H9 (cell line): ENCODE measurements around the gene SNED1. TPM values are rescaled to one million over a fixed set of nuclear protein-coding genes. Genes with fewer than 3 reads are reported as not detected.

Source experiments
- DNase-seq: peaks from one replicate; pipeline ENCODE4 v3.0.0-alpha.2; 2017
- H2AFZ ChIP-seq: one replicate; pipeline ENCODE4 v1.6.1; 2013; ENCODE audit warnings: mild to moderate bottlenecking, low read length, control low read depth, moderate library complexity
- H2AK5ac ChIP-seq: 2 replicates; pipeline ENCODE4 v1.6.1; 2013; ENCODE audit warnings: low read length, control low read depth, mixed read lengths; ENCODE audit not compliant: insufficient read length
- H2BK120ac ChIP-seq: one replicate; pipeline ENCODE4 v1.6.1; 2013; ENCODE audit warnings: low read depth, mild to moderate bottlenecking, low read length, control low read depth, inconsistent platforms; ENCODE audit not compliant: poor library complexity, severe bottlenecking
- H2BK12ac ChIP-seq: 2 replicates; pipeline ENCODE4 v1.6.1; 2013; ENCODE audit warnings: low read length, control low read depth, mixed read lengths, low read depth; ENCODE audit not compliant: insufficient read length
- H2BK15ac ChIP-seq: 2 replicates; pipeline ENCODE4 v1.6.1; 2013; ENCODE audit warnings: low read depth, low read length, control low read depth
- H2BK20ac ChIP-seq: one replicate; pipeline ENCODE4 v1.6.1; 2013; ENCODE audit warnings: low read depth, mild to moderate bottlenecking, low read length, control low read depth, inconsistent platforms; ENCODE audit not compliant: poor library complexity, severe bottlenecking
- H2BK5ac ChIP-seq: 2 replicates; pipeline ENCODE4 v1.6.1; 2013; ENCODE audit warnings: low read length, control low read depth, mixed read lengths; ENCODE audit not compliant: insufficient read length
- H3K14ac ChIP-seq: 2 replicates; pipeline ENCODE4 v1.6.1; 2013; ENCODE audit warnings: low read length, control low read depth; ENCODE audit not compliant: insufficient read depth
- H3K18ac ChIP-seq: 2 replicates; pipeline ENCODE4 v1.6.1; 2013; ENCODE audit warnings: low read depth, mild to moderate bottlenecking, mixed read lengths, low read length, control low read depth; ENCODE audit not compliant: insufficient read length
- H3K23ac ChIP-seq: 2 replicates; pipeline ENCODE4 v1.6.1; 2013; ENCODE audit warnings: low read length, control low read depth, mixed read lengths, low read depth; ENCODE audit not compliant: insufficient read length
- H3K23me2 ChIP-seq: 2 replicates; pipeline ENCODE4 v1.6.1; 2013; ENCODE audit warnings: low read depth, mild to moderate bottlenecking, mixed read lengths, low read length, control low read depth; ENCODE audit not compliant: insufficient read length, poor library complexity, severe bottlenecking
- H3K27ac ChIP-seq: 2 replicates; pipeline ENCODE4 v1.5.1; 2013; ENCODE audit warnings: low read length, control low read depth, mixed read lengths, low read depth; ENCODE audit not compliant: insufficient read length
- H3K27me3 ChIP-seq: 2 replicates; pipeline ENCODE4 v1.6.1; 2013; ENCODE audit warnings: low read length, control low read depth, inconsistent platforms; ENCODE audit not compliant: insufficient read depth
- H3K4ac ChIP-seq: 2 replicates; pipeline ENCODE4 v1.6.1; 2013; ENCODE audit warnings: low read depth, mild to moderate bottlenecking, control low read depth, inconsistent platforms, low read length, moderate library complexity
- H3K4me1 ChIP-seq: 2 replicates; pipeline ENCODE4 v1.6.1; 2013; ENCODE audit warnings: low read length, control low read depth, inconsistent platforms; ENCODE audit not compliant: insufficient read depth
- H3K4me2 ChIP-seq: 2 replicates; pipeline ENCODE4 v1.6.1; 2013; ENCODE audit warnings: low read length, control low read depth, mixed read lengths; ENCODE audit not compliant: insufficient read length, insufficient read depth
- H3K56ac ChIP-seq: 2 replicates; pipeline ENCODE4 v1.6.1; 2013; ENCODE audit warnings: low read depth, mild to moderate bottlenecking, mixed read lengths, low read length, control low read depth; ENCODE audit not compliant: insufficient read length
- H3K79me1 ChIP-seq: 2 replicates; pipeline ENCODE4 v1.6.1; 2013; ENCODE audit warnings: low read depth, mild to moderate bottlenecking, moderate library complexity, low read length, control low read depth, inconsistent platforms; ENCODE audit not compliant: insufficient read depth, poor library complexity, severe bottlenecking
- H3K79me2 ChIP-seq: 2 replicates; pipeline ENCODE4 v1.6.1; 2013; ENCODE audit warnings: low read length, control low read depth, inconsistent platforms; ENCODE audit not compliant: insufficient read depth
- H3K9ac ChIP-seq: 2 replicates; pipeline ENCODE4 v1.6.1; 2013; ENCODE audit warnings: low read length, control low read depth, mixed read lengths; ENCODE audit not compliant: insufficient read length; ENCODE audit errors: extremely low read depth
- H3K9me3 ChIP-seq: one replicate; pipeline ENCODE4 v1.6.1; 2013; ENCODE audit warnings: low read depth, low read length, inconsistent platforms; ENCODE audit not compliant: control insufficient read depth
- H3T11ph ChIP-seq: one replicate; pipeline ENCODE4 v1.6.1; 2013; ENCODE audit warnings: mild to moderate bottlenecking, low read length, control low read depth, inconsistent platforms
- H4K20me1 ChIP-seq: one replicate; pipeline ENCODE4 v1.6.1; 2013; ENCODE audit not compliant: control insufficient read depth, insufficient read length, insufficient read depth
- H4K5ac ChIP-seq: 2 replicates; pipeline ENCODE4 v1.6.1; 2013; ENCODE audit warnings: low read depth, mild to moderate bottlenecking, mixed read lengths, low read length, control low read depth; ENCODE audit not compliant: insufficient read length
- H4K8ac ChIP-seq: replicated peaks from 2 replicates; pipeline ENCODE4 v1.6.1; 2013; ENCODE audit warnings: low read length, control low read depth, mixed read lengths, low read depth; ENCODE audit not compliant: insufficient read length
- H4K91ac ChIP-seq: 2 replicates; pipeline ENCODE4 v1.6.1; 2013; ENCODE audit warnings: low read depth, mild to moderate bottlenecking, moderate library complexity, mixed read lengths, low read length, control low read depth; ENCODE audit not compliant: insufficient read length
- H3K27ac Mint-ChIP-seq, 3 experiments: 2 replicates in 2 of 3; 3 replicates in 1 of 3; pipeline ENCODE4 v1.8.0; 2020 to 2021; ENCODE audit warnings: mixed read lengths in 3 of 3, mild to moderate bottlenecking in 1 of 3, moderate library complexity in 1 of 3
- H3K27me3 Mint-ChIP-seq: 2 replicates; pipeline ENCODE4 v1.8.0; 2021; ENCODE audit warnings: low read depth, mild to moderate bottlenecking, moderate library complexity, mixed read lengths
- H3K36me3 Mint-ChIP-seq, 3 experiments: 2 replicates in 2 of 3; 3 replicates in 1 of 3; pipeline ENCODE4 v1.8.0; 2020 to 2021; ENCODE audit warnings: low read depth in 3 of 3, mixed read lengths in 3 of 3; ENCODE audit not compliant: insufficient read depth in 1 of 3
- H3K4me1 Mint-ChIP-seq, 2 experiments: 2 replicates each; pipeline ENCODE4 v1.8.0; 2020; ENCODE audit warnings: mixed read lengths in 2 of 2
- H3K4me3 Mint-ChIP-seq, 2 experiments: 2 replicates in 1 of 2; 3 replicates in 1 of 2; pipeline ENCODE4 v1.8.0; 2020 to 2021; ENCODE audit warnings: mild to moderate bottlenecking in 2 of 2, mixed read lengths in 2 of 2, moderate library complexity in 1 of 2
- H3K9me3 Mint-ChIP-seq, 2 experiments: 2 replicates in 1 of 2; 3 replicates in 1 of 2; pipeline ENCODE4 v1.8.0; 2020; ENCODE audit warnings: mild to moderate bottlenecking in 2 of 2, mixed read lengths in 2 of 2, moderate library complexity in 1 of 2
- WGBS: extraction: QIAGEN DNeasy Blood & Tissue Kit; methylation state at CpG from one replicate; pipeline ENCODE4 v1.1.7; 2013; ENCODE audit warnings: missing lambda C conversion rate, low lambda C conversion rate, mixed read lengths; ENCODE audit not compliant: insufficient read length; ENCODE audit errors: extremely low coverage; 5-methylcytosine and 5-hydroxymethylcytosine counted together
- total RNA-seq: library from RNA; stranded (reverse); gene quantifications from 2 replicates; pipeline ENCODE4 v1.2.1, GENCODE V29; 2021
- TF ChIP-seq, protein P1 (sequence below): fragments of 200-600 bp; sonication (generic); conservative IDR thresholded peaks from 3 replicates; pipeline ENCODE4 v1.8.0; 2021; ENCODE audit warnings: antibody characterized with exemption, mild to moderate bottlenecking

The SNED1 gene
- total RNA-seq, 1 experiment from 2014 or later: 2.5 TPM

DNA sequence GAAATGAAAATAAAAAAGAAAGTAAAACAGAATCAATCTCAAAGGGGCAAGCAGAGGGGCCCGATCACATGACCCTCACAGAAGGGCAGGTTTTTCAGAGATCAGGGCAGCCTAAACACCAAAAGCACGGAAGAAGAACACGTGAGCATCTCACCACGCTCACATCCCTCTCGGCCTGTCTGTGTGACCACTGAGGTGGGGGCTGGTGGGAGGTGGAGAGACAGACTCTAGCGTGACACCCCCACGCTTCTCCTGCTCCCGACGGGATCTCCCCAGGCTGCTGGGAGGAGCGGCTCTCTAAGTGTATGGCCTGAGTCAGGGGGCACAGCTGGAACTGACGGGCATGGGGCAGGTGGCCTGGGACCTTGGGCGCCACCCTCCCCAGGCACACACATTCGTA is 127.2 kb downstream of the SNED1 start:
- H3K14ac ChIP-seq: no peak overlapping the region
- H3K9ac ChIP-seq: no peak overlapping the region
- H4K20me1 ChIP-seq: no peaks in the 10 kb centered on the region
- DNase-seq: no peak
- Mint-ChIP-seq H3K4me3 (no peak overlapping the region), H3K36me3 (peaks cover 11 to 53% (median 33%) of the 10 kb centered on the region in 3 experiments; a peak in 6 of 7 replicates), H3K27ac (no peak overlapping the region), H3K9me3 (no peaks in the 10 kb centered on the region), H3K27me3 (no peaks in the 10 kb centered on the region), H3K4me1 (no peaks in the 10 kb centered on the region)
- H3K79me1 ChIP-seq: no peaks in the 10 kb centered on the region
- no peak overlapping the region for H2BK5ac ChIP-seq
- WGBS: no CpG with 5 or more reads among the region's 13 CpGs
- no peak overlapping the region for H2AK5ac ChIP-seq
- H3K56ac ChIP-seq: no peak overlapping the region
- no peaks in the 10 kb centered on the region for H3K79me2 ChIP-seq
- no peak overlapping the region for H2BK120ac ChIP-seq
- no peak overlapping the region for H3K4ac ChIP-seq
- H4K8ac ChIP-seq: no peak overlapping the region
- no peak overlapping the region for H2AFZ ChIP-seq
- H3K4me2 ChIP-seq: no peak overlapping the region
- H2BK20ac ChIP-seq: no peak overlapping the region
- H2BK12ac ChIP-seq: no peak overlapping the region
- no peaks in the 10 kb centered on the region for H3K4me1 ChIP-seq
- no peak overlapping the region for H2BK15ac ChIP-seq
- no peaks in the 10 kb centered on the region for H3K9me3 ChIP-seq
- H3K18ac ChIP-seq: no peak overlapping the region
- H3K23me2 ChIP-seq: no peaks in the 10 kb centered on the region
- TF ChIP-seq, protein P1, sequence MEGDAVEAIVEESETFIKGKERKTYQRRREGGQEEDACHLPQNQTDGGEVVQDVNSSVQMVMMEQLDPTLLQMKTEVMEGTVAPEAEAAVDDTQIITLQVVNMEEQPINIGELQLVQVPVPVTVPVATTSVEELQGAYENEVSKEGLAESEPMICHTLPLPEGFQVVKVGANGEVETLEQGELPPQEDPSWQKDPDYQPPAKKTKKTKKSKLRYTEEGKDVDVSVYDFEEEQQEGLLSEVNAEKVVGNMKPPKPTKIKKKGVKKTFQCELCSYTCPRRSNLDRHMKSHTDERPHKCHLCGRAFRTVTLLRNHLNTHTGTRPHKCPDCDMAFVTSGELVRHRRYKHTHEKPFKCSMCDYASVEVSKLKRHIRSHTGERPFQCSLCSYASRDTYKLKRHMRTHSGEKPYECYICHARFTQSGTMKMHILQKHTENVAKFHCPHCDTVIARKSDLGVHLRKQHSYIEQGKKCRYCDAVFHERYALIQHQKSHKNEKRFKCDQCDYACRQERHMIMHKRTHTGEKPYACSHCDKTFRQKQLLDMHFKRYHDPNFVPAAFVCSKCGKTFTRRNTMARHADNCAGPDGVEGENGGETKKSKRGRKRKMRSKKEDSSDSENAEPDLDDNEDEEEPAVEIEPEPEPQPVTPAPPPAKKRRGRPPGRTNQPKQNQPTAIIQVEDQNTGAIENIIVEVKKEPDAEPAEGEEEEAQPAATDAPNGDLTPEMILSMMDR: no peak
- no peak overlapping the region for H3K23ac ChIP-seq
- H3K27me3 ChIP-seq: no peaks in the 10 kb centered on the region
- no peak overlapping the region for H3K27ac ChIP-seq
- no peak overlapping the region for H4K91ac ChIP-seq
- H4K5ac ChIP-seq: no peak overlapping the region
- H3T11ph ChIP-seq: no peak overlapping the region
